HG03280 (cell line): ENCODE data around the gene CA12.

ENCODE experiments used
- ATAC-seq: cut with Tn5 transposase; IDR thresholded peaks from one replicate; pipeline ENCODE4 v1.9.1; 2021; ENCODE audit warnings: mild to moderate bottlenecking, moderate library complexity; ENCODE audit not compliant: unreplicated experiment

The CA12 gene

GRCh38 chr15:63312286-63312685 lies 69.4 kb downstream of the CA12 start:
- ATAC-seq: no peak

DNA sequence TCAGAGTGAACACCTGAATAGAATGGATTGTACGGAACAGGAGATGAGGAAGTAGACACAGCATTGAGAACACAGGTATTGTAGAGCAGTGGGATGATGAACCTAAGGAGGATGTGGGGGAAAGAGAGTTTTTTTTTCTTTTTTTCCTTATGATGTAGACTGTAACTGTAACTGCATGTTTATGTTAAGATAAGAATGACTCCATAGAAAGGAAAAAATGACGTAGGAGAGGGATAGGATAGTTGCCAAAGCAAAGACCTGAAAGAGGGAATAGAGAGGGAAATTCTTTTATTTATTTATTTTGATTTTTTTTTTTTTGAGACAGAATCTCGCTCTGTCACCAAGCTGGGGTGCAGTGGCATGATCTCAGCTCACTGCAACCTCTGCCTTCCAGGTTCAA lies 71.0 kb downstream of the CA12 start:
- ATAC-seq: no peak

GRCh38 chr15:63308947-63309346 lies 72.7 kb downstream of the CA12 start:
- no peak for ATAC-seq

DNA sequence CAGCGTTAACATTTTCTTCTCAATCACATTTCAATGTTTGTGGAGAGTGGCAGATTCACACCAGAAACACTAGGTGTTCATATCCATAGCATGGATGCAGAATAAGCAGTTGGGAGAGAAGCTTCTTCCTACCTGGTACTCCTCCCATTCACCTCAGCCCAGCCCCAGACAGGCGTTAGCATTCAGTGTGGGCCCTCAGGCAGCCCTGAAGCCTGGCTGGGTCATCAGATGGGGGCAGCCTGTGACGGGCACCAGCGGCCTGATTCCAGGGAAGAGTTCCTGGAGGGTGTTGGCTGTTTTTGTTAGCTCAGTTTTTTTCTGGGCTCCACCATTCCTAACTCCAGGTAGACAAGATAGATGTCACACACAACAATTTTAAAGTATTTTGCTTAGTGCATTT lies 73.2 kb downstream of the CA12 start:
- no peak for ATAC-seq

- ATAC-seq: no peak
These were observed 75.1 kb downstream of the CA12 start for GRCh38 chr15:63306492-63307073.

DNA sequence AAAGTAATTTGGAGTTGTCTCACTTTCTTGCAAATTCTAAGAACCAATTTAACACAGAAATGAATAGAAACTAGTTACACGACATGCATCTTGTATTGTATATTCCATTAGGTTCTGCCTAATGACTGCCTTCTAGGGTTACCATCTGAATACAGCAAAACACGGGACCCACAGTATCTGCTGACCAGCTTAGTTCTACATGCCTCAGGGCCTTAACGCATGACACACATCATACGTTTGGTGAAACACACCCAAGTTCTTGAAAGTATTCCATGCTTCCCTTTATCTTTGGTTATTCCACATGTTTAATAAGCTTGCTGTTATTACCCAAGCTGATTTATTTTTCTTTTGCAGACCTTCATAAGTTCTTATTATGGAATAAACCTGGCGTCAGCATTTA lies 76.4 kb downstream of the CA12 start:
- ATAC-seq: no peak

DNA sequence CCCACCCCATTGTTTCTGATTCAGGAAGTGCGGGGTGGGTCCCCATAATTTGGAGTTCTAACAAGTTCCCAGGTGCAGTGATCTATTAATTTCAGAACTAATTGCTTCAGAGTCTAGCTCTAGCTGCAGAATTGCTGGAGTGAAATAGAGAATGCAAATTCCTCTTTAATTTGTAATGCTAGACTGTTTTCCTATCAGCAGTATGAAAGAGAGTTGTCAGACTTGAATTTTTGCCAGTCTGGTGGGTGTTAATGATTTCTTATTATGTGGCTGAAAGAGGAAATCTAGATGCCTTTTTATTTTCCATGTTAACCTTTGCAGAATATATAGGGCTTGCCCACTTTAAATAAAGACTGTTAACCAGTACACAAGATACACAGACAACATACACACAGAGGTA lies 80.6 kb downstream of the CA12 start:
- no peak for ATAC-seq

DNA sequence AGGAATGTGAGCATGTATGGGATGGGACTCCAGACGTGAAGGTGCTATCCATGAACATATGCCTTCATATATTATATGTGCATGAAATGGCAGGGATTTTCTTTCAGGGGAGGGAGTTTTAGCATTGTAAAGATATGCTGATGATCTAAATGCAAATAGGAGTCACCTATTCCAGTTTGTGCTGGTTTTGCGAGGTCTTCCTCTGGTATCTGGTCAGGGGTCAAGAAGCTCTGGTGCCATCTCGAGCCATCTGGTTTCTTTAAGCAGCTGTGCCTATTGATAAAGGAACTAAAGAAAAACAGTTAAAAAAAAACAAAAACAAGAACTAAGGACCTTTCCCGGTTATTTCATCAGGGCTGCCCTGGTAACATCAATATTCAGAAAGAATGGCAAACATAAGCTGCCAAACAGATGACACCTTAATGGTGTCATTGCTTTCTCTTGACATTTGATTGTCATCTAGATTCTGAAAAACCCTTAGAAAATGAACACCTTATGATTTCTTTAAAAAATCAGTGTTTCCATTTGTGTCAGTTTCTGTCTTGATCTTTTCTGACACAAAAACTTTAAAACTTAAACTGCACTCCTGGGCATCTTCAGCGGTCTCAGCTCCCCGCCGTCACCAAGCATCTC lies 81.6 kb downstream of the CA12 start:
- ATAC-seq: no peak

- no peak for ATAC-seq
These were observed 85.5 kb downstream of the CA12 start for GRCh38 chr15:63296195-63296594.

GRCh38 chr15:63295341-63295740 lies 86.3 kb downstream of the CA12 start:
- ATAC-seq: no peak

- no peak for ATAC-seq
These were observed 87.3 kb downstream of the CA12 start for GRCh38 chr15:63294359-63294758.

DNA sequence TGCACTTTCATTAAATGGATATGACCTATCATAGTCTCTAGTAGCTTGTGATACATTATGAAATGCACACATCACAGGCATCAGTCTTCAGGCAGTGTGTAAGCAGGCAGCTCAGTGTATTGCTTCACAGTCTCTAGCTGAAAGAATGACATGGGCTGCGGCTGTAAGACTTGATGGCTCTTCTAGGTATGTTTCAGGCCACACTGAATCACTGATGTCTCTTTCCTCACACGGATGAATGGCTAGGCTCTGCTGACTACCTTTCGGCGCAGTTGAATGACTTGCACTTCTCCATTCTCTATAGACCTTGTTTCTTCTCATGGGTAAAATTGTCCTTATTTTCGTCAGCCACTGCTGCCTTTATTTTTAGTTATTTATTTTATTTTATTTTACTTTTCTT lies 88.9 kb downstream of the CA12 start:
- ATAC-seq: no peak

- no peak for ATAC-seq
These were observed 89.4 kb downstream of the CA12 start for GRCh38 chr15:63292241-63292640.

DNA sequence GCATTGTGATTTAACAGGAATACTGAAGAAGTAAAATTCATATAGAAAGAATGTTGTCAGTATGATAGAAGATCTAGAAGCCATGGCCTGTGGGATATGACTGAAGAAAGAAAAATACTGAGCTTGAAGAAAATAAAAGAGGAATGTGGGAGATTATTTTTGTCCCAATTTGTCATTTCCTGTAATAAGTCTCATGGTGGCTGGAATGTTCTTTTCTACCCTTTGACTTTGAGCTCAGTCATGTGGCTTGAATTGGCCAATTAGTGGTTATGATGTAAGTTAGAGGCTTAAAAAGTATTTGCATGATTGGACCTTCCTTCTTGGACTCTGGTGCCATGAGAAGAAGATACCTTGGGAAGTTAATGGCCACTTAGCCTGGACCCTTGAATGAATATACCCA lies 90.1 kb downstream of the CA12 start:
- ATAC-seq: no peak

GRCh38 chr15:63288778-63289378 lies 92.8 kb downstream of the CA12 start:
- ATAC-seq: no peak

DNA sequence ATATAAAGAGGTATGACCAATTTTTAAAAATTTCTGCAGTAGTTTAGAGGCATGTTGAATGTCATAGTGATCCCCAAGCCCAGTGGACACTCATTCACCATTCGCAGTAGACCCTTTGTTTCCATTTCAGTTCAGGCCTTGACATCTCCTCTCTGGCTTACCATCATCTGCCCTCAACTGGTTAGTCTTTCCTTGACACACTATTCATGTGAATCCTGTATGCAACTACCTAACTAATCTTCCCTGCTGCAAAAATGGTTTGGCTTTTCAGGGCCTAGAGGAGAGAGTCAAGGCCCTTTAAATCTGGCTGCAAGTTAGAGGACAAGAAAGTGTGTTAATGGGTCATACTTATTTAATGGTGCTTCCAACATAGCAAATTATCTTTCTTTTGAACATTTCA lies 93.3 kb downstream of the CA12 start:
- ATAC-seq: no peak

DNA sequence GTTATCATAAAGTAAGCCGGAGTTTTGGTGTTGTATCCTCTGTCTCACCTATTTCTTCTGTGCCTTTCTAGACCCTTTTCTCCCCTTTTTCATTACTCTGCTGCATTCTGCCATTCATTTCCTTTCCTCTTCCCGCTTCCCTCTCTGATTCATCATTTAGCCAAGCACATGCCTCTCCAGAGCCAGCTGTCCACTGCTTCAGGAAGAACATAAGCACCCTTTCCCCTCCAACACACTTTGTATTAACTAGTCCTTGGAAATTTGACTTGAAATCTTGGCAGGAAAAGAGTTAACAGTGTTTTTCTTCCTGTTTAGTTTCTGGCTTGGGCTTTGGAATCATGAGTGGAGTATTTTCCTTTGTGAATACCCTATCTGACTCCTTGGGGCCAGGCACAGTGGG lies 94.5 kb downstream of the CA12 start:
- no peak for ATAC-seq

GRCh38 chr15:63284335-63284734 lies 97.3 kb downstream of the CA12 start:
- ATAC-seq: no peak

- no peak for ATAC-seq
These were observed 98.5 kb downstream of the CA12 start for GRCh38 chr15:63283126-63283525.

DNA sequence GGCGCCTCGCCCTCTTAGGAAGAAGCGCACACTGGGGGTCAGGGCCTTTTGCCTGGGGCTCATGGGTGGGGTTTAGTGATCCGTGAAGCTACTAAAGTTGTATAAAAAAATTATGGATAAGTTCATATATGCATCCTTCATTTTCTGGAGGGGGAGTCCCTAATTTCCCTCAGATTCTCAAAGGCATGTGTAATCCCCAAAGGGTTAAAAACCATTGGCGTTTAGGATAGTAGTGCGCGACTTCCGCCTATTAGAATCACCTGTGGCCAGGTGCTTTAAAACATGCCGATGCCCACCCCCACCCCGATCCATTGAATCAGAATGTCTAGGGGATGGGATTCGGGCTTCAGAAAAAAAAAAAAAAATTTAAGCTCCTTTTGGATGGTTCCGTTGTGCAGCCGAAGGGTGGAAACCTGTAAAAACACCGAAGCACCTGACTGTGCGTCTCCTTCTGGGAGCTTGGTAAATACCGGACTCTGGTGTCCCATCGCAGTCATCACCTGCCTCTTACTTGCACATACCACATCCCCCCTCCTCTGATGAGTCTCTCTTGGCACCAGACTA lies 103.7 kb downstream of the CA12 start:
- ATAC-seq: peak; percentile 22

GRCh38 chr15:63277038-63277892 lies 104.4 kb downstream of the CA12 start, which contains the start of gene APH1B:
Gene APH1B (plus strand): TSS chr15:63277605. CDS start chr15:63277624, 19 bp downstream.
- ATAC-seq: peak; percentile 83
